K562 (cell line): ENCODE results near the gene NBEA.

ENCODE experiments used
- ATF2 ChIP-seq: sonication (generic); formaldehyde crosslinking; IDR thresholded peaks from 2 replicates; pipeline ENCODE4 v1.8.1; 2022; ENCODE audit warnings: missing genetic modification reagents
- E4F1 ChIP-seq: fragments of 250-450 bp; sonication (Bioruptor Pico); IDR thresholded peaks from 2 replicates; pipeline ENCODE4 v1.5.0; 2021; ENCODE audit warnings: mild to moderate bottlenecking, borderline replicate concordance
- EZH2 ChIP-seq: IDR thresholded peaks from 2 replicates; pipeline ENCODE4 v1.6.1; 2012; ENCODE audit warnings: low read depth, mild to moderate bottlenecking, inconsistent platforms, low read length, borderline replicate concordance
- FOXK2 ChIP-seq, 2 experiments: fragments of 450-650 bp; IDR thresholded peaks in 1 of 2; conservative IDR thresholded peaks in 1 of 2; 2 replicates each; pipeline ENCODE4 v1.6.1; 2016; ENCODE audit warnings: low read depth in 2 of 2, mild to moderate bottlenecking in 1 of 2
- HMG20A ChIP-seq: fragments of 450-650 bp; formaldehyde crosslinking; conservative IDR thresholded peaks from 2 replicates; pipeline ENCODE4 v1.4.0; 2020; ENCODE audit warnings: mild to moderate bottlenecking, mixed read lengths
- POLR2AphosphoS5 ChIP-seq: IDR thresholded peaks from 2 replicates; pipeline ENCODE4 v1.6.1; 2011; ENCODE audit warnings: mild to moderate bottlenecking, low read depth, low read length, moderate library complexity; ENCODE audit not compliant: control insufficient read depth, insufficient read depth
- SIN3A ChIP-seq, 2 experiments: fragments of 150-350 bp in 1 of 2; IDR thresholded peaks; 2 replicates each; pipeline ENCODE4 v1.6.1; 2011 to 2016; ENCODE audit warnings: borderline replicate concordance in 2 of 2, low read depth in 2 of 2, low read length in 2 of 2, mild to moderate bottlenecking in 2 of 2, moderate library complexity in 2 of 2; ENCODE audit not compliant: control insufficient read depth in 1 of 2
- TAF1 ChIP-seq: IDR thresholded peaks from 2 replicates; pipeline ENCODE4 v1.6.1; 2011; ENCODE audit warnings: mild to moderate bottlenecking, low read length, moderate library complexity; ENCODE audit not compliant: insufficient read depth, control insufficient read depth, severe bottlenecking; ENCODE audit errors: extremely low read depth
- ZFP91 ChIP-seq: sonication (generic); formaldehyde crosslinking; IDR thresholded peaks from 2 replicates; pipeline ENCODE4 v1.8.0; 2022; ENCODE audit warnings: mild to moderate bottlenecking, missing genetic modification reagents
- ZKSCAN1 ChIP-seq: fragments of 150-350 bp; IDR thresholded peaks from 2 replicates; pipeline ENCODE4 v1.6.1; 2016; ENCODE audit warnings: low read depth, low read length
- ZNF174 ChIP-seq: fragments of 250-450 bp; sonication (Bioruptor Pico); IDR thresholded peaks from 2 replicates; pipeline ENCODE4 v1.4.0; 2020; ENCODE audit warnings: mild to moderate bottlenecking
- ZNF217 ChIP-seq: sonication (generic); formaldehyde crosslinking; IDR thresholded peaks from 2 replicates; pipeline ENCODE4 v1.8.0; 2022; ENCODE audit warnings: mild to moderate bottlenecking, missing genetic modification reagents

GRCh38 chr13:35127466-35127865 is 185.4 kb downstream of the NBEA start:
- TF ChIP-seq ZKSCAN1 (no peak), ZNF174 (CRISPR knock-in tag) (no peak), SIN3A (IDR thresholded peaks at IDR 0.05; ENCODE audit: borderline replicate concordance in 2 of 2, control insufficient read depth in 1 of 2, low read depth in 2 of 2, low read length in 2 of 2) (no peak), POLR2AphosphoS5 (no peak), ZNF217 (CRISPR knock-in tag) (no peak), HMG20A (CRISPR knock-in tag) (no peak), ZFP91 (CRISPR knock-in tag) (no peak), FOXK2 (conservative IDR thresholded peaks at IDR 0.05 in 1 of 2, IDR thresholded peaks at IDR 0.05 in 1 of 2; ENCODE audit: low read depth in 2 of 2) (no peak), EZH2 (no peak), TAF1 (no peak), ATF2 (CRISPR knock-in tag) (no peak), E4F1 (no peak)
